ENCODE results near the gene GOLGA3. TPM values are rescaled to one million over a fixed set of nuclear protein-coding genes. Genes with fewer than 3 reads are reported as not detected.
"Not testable (repeated sequence)": the region's sequence is repeated elsewhere in the genome, so short reads cannot be mapped to it uniquely, and the experiment has no call there.

The GOLGA3 gene
- total RNA-seq, 2 donors from 2014 or later = 70.3 to 96.5 TPM

GRCh38 chr12:132783917-132784531, 44.6 kb downstream of the GOLGA3 start:
- intact Hi-C loops (cut with DNase I) = no loop called here
- DNase-seq = peak; percentile 29
- peaks cover 30% of the 10 kb centered on the region for H3K36me3 ChIP-seq
- H3K9me3 ChIP-seq = no peaks in the 10 kb centered on the region
- no peaks in the 10 kb centered on the region for H3K27me3 ChIP-seq
- H3K4me1 ChIP-seq = no peaks in the 10 kb centered on the region
- no peak overlapping the region for H3K27ac ChIP-seq
- no peak overlapping the region for H3K9ac ChIP-seq (ENCODE audit: low read depth in 2 of 2, low read length in 2 of 2)
- H3K4me3 ChIP-seq = no peak overlapping the region
- no peak for TF ChIP-seq CTCF (IDR thresholded peaks at IDR 0.05)

GRCh38 chr12:132781938-132782337, 46.7 kb downstream of the GOLGA3 start:
- DNase-seq = no peak
- H3K27ac ChIP-seq = no peak overlapping the region
- H3K9me3 ChIP-seq = no peaks in the 10 kb centered on the region
- H3K4me3 ChIP-seq = no peak overlapping the region
- H3K4me1 ChIP-seq = no peaks in the 10 kb centered on the region
- no peak for TF ChIP-seq CTCF (IDR thresholded peaks at IDR 0.05)
- peaks cover 25% of the 10 kb centered on the region for H3K36me3 ChIP-seq
- no peak overlapping the region for H3K9ac ChIP-seq (ENCODE audit: low read depth in 2 of 2, low read length in 2 of 2)
- no peaks in the 10 kb centered on the region for H3K27me3 ChIP-seq
- intact Hi-C loops (cut with DNase I) = no loop called here

- no peaks in the 10 kb centered on the region for H3K9me3 ChIP-seq
- H3K9ac ChIP-seq (ENCODE audit: low read depth in 2 of 2, low read length in 2 of 2) = no peak overlapping the region
- no peak for TF ChIP-seq CTCF (IDR thresholded peaks at IDR 0.05)
- no peak for DNase-seq
- H3K36me3 ChIP-seq = peaks cover 25% of the 10 kb centered on the region
- H3K27ac ChIP-seq = no peak overlapping the region
- intact Hi-C loops (cut with DNase I) = no loop called here
- no peak overlapping the region for H3K4me3 ChIP-seq
- H3K4me1 ChIP-seq = no peaks in the 10 kb centered on the region
- H3K27me3 ChIP-seq = no peaks in the 10 kb centered on the region
These were observed 48.8 kb downstream of the GOLGA3 start for GRCh38 chr12:132779781-132780353.

- H3K9ac ChIP-seq (ENCODE audit: low read depth in 2 of 2, low read length in 2 of 2) = no peak overlapping the region
- no peak for DNase-seq
- no peak overlapping the region for H3K27ac ChIP-seq
- intact Hi-C loops (cut with DNase I) = no loop called here
- H3K36me3 ChIP-seq = peaks cover 26% of the 10 kb centered on the region
- no peaks in the 10 kb centered on the region for H3K9me3 ChIP-seq
- no peaks in the 10 kb centered on the region for H3K4me1 ChIP-seq
- no peak for TF ChIP-seq CTCF (IDR thresholded peaks at IDR 0.05)
- no peak overlapping the region for H3K4me3 ChIP-seq
- H3K27me3 ChIP-seq = no peaks in the 10 kb centered on the region
These were observed 51.1 kb downstream of the GOLGA3 start for GRCh38 chr12:132777614-132778013.

- no peak overlapping the region for H3K27ac ChIP-seq
- no peak for DNase-seq
- H3K4me1 ChIP-seq = no peaks in the 10 kb centered on the region
- intact Hi-C loops (cut with DNase I) = no loop called here
- no peaks in the 10 kb centered on the region for H3K27me3 ChIP-seq
- no peaks in the 10 kb centered on the region for H3K9me3 ChIP-seq
- TF ChIP-seq CTCF (IDR thresholded peaks at IDR 0.05) = no peak
- H3K9ac ChIP-seq (ENCODE audit: low read depth in 2 of 2, low read length in 2 of 2) = no peak overlapping the region
- H3K36me3 ChIP-seq = peaks cover 21% of the 10 kb centered on the region
- no peak overlapping the region for H3K4me3 ChIP-seq
These were observed 51.7 kb downstream of the GOLGA3 start for GRCh38 chr12:132776816-132777568.

- H3K4me1 ChIP-seq; H3K9ac ChIP-seq (ENCODE audit: low read depth in 2 of 2, low read length in 2 of 2); H3K27ac ChIP-seq; intact Hi-C loops (cut with DNase I); H3K4me3 ChIP-seq; H3K9me3 ChIP-seq; DNase-seq; H3K27me3 ChIP-seq: not testable (repeated sequence)
- peaks cover 22% of the 10 kb centered on the region for H3K36me3 ChIP-seq
These were observed 52.4 kb downstream of the GOLGA3 start for GRCh38 chr12:132776230-132776625.
